Suprapubic skin (tissue), 3 donors: ENCODE data around the gene WDR37.

ENCODE experiments used
- EP300 ChIP-seq: sonication (generic); formaldehyde crosslinking; IDR thresholded peaks from one replicate; pipeline ENCODE4 v1.6.1; 2017; ENCODE audit warnings: antibody characterized with exemption
- POLR2A ChIP-seq, 2 donors: fragments of 450-650 bp; IDR thresholded peaks; one replicate each; pipeline ENCODE4 v1.6.1; 2017; ENCODE audit warnings: antibody characterized with exemption in 2 of 2, mild to moderate bottlenecking in 2 of 2, moderate library complexity in 2 of 2
- TF ChIP-seq, protein P1 (sequence below), 2 donors: fragments of 200-600 bp in 1 of 2; fragments of 450-650 bp in 1 of 2; sonication (generic) in 1 of 2; IDR thresholded peaks; one replicate each; pipeline ENCODE4 v1.5.1; 2016 to 2019; ENCODE audit warnings: antibody characterized with exemption in 2 of 2, mild to moderate bottlenecking in 1 of 2, moderate library complexity in 1 of 2

DNA sequence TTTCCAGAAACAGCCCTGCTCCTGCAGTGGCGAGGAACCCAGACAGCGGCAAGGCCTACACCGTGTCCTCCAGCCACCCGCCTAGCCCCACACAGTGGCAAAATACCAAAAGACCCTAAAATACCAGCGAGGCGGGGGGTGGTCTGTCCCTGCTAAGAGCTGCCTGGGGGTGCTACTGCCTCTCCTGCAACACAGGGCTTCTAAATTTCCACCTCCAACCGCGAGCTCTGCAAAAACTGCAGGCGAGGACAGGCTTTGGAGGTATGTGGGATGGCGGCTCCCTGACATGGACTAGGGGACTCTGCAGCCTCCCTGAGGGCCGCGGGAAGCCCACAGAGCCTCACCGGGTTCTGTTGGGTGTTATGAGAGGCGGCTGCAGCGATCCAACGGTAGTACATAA is 122.3 kb downstream of the WDR37 start:
- TF ChIP-seq, protein P1, sequence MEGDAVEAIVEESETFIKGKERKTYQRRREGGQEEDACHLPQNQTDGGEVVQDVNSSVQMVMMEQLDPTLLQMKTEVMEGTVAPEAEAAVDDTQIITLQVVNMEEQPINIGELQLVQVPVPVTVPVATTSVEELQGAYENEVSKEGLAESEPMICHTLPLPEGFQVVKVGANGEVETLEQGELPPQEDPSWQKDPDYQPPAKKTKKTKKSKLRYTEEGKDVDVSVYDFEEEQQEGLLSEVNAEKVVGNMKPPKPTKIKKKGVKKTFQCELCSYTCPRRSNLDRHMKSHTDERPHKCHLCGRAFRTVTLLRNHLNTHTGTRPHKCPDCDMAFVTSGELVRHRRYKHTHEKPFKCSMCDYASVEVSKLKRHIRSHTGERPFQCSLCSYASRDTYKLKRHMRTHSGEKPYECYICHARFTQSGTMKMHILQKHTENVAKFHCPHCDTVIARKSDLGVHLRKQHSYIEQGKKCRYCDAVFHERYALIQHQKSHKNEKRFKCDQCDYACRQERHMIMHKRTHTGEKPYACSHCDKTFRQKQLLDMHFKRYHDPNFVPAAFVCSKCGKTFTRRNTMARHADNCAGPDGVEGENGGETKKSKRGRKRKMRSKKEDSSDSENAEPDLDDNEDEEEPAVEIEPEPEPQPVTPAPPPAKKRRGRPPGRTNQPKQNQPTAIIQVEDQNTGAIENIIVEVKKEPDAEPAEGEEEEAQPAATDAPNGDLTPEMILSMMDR (IDR thresholded peaks at IDR 0.05) = no peak
- no peak for TF ChIP-seq POLR2A (IDR thresholded peaks at IDR 0.05)
- TF ChIP-seq EP300 = no peak
